ENCODE data around the gene FBXL3.
A peak's percentile ranks its signal among the peaks of the same experiment; 100 is the strongest.
"Not testable (repeated sequence)": the region's sequence is repeated elsewhere in the genome, so short reads cannot be mapped to it uniquely, and the experiment has no call there.

FBXL3 gene

DNA sequence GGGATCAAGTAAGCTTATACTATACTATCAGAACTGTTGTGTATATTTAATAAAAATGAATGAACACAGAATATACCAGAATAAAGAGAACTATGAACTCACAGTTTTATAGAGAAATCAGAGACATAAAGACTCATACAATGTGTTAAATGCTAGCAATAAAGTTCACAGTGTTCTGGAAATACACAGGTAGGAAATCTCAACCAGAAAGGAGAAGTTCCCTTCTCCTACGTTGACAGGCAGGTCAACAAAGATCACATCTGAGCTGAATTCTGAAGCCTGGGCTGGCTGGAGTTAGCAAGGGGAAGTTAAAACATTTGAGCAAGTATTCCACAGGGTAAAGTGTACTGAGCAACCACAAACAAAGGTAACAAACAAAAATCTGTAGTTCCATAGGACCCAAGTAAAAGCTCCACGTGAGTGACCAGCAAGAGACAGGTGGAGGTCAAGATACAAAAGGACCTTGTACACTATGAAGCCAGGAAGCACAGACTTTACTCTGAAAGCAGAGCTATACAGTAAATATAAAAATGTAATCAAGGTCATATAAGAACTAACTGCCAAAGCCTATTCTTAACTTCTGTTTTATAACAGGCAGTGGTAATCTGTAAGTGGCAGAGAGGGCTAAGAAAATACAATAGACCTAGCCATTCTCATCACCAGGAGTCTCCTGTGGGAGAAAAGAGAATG is 13.0 kb downstream of the FBXL3 start:
- H3K4me1 Mint-ChIP-seq, result peaks cover 9% of the 10 kb centered on the region
- DNase-seq (ENCODE audit: low spot score in 2 of 2) (no peak), ATAC-seq (ENCODE audit: low read depth) (no peak)
- H3K27me3 Mint-ChIP-seq, result no peaks in the 10 kb centered on the region
- no peak overlapping the region for H3K4me3 Mint-ChIP-seq
- H3K9me3 Mint-ChIP-seq, result no peaks in the 10 kb centered on the region
- peaks cover 44% of the 10 kb centered on the region for H3K36me3 Mint-ChIP-seq
- H3K27ac Mint-ChIP-seq, result peak overlapping the region; percentile 81

GRCh38 chr13:77009719-77010118 is 17.2 kb downstream of the FBXL3 start:
- not testable (repeated sequence) for H3K27ac Mint-ChIP-seq; H3K4me3 Mint-ChIP-seq; H3K9me3 Mint-ChIP-seq; H3K27me3 Mint-ChIP-seq; ATAC-seq (ENCODE audit: low read depth); H3K4me1 Mint-ChIP-seq; DNase-seq (ENCODE audit: low spot score in 2 of 2)
- peaks cover 39% of the 10 kb centered on the region for H3K36me3 Mint-ChIP-seq

DNA sequence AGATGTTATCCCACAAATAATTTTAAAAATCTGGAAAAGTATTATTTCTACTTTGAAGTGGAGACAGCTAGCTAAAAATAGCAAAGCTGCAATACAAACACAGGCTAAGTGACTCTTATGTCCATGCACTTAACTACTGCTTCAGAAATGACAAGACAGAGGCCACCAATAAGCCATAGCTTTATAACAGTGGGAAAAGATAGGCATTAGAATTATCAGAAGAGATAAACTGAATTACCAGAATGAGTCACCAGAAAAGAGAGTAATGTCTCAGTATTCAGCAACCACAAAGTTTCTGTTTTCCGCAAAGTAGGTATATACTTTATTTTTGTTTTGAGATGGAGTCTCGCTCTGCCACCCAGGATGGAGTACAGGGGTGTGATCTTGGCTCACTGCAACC is 17.9 kb downstream of the FBXL3 start:
- no peak overlapping the region for H3K4me3 Mint-ChIP-seq
- no peak for ATAC-seq (ENCODE audit: low read depth)
- H3K27ac Mint-ChIP-seq, result peak overlapping the region; percentile 8
- H3K4me1 Mint-ChIP-seq, result peaks cover 5% of the 10 kb centered on the region
- H3K27me3 Mint-ChIP-seq, result no peaks in the 10 kb centered on the region
- no peak for DNase-seq (ENCODE audit: low spot score in 2 of 2)
- no peaks in the 10 kb centered on the region for H3K9me3 Mint-ChIP-seq
- H3K36me3 Mint-ChIP-seq, result peaks cover 33% of the 10 kb centered on the region

GRCh38 chr13:77008337-77008736 is 18.6 kb downstream of the FBXL3 start:
- H3K4me1 Mint-ChIP-seq; H3K9me3 Mint-ChIP-seq; ATAC-seq (ENCODE audit: low read depth); H3K4me3 Mint-ChIP-seq; H3K27me3 Mint-ChIP-seq; DNase-seq (ENCODE audit: low spot score in 2 of 2): not testable (repeated sequence)
- Mint-ChIP-seq H3K36me3 (peaks cover 28% of the 10 kb centered on the region), H3K27ac (peak overlapping the region; percentile 8)

GRCh38 chr13:77002590-77003190 is 24.3 kb downstream of the FBXL3 start:
- no peak overlapping the region for H3K4me3 Mint-ChIP-seq
- no peak for DNase-seq (ENCODE audit: low spot score in 2 of 2)
- peak overlapping the region; percentile 67 for H3K27ac Mint-ChIP-seq
- peaks cover 19% of the 10 kb centered on the region for H3K36me3 Mint-ChIP-seq
- no peaks in the 10 kb centered on the region for H3K9me3 Mint-ChIP-seq
- no peak for ATAC-seq (ENCODE audit: low read depth)
- no peaks in the 10 kb centered on the region for H3K27me3 Mint-ChIP-seq
- H3K4me1 Mint-ChIP-seq, result peaks cover 26% of the 10 kb centered on the region

DNA sequence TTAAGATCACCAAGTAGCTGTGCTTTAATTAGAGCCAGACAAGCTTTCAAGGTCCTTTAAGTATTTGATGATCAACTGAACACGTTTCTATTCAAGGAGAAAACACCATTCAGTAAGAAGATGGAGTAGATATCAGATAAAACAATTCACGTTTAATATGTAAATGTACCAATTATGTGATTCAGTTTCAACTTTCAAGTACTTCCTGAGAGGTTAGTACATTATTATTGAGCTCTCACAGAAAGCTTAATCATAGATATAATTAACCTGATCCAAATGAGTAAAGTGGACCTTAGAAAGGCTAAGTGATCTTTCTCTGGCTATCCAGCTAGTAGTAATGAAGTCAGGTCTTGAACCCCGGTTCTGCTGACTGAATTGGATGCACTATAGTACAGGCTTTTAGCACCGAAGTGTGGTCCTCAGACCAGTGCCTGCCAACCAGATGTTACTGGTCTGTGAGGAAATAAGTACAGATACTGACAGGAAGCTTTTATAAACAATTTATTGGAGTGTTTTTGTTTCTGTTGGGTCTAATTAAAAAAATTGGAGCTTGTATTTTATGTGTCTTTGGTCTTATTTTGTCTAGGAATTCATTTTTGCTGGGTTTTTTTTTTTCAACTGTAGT is 24.9 kb downstream of the FBXL3 start:
- ATAC-seq (ENCODE audit: low read depth) (no peak), DNase-seq (ENCODE audit: low spot score in 2 of 2) (no peak)
- Mint-ChIP-seq H3K27me3 (no peaks in the 10 kb centered on the region), H3K27ac (peak overlapping the region; percentile 67), H3K36me3 (peaks cover 14% of the 10 kb centered on the region), H3K9me3 (no peaks in the 10 kb centered on the region), H3K4me3 (no peak overlapping the region), H3K4me1 (peaks cover 24% of the 10 kb centered on the region)

- H3K4me1 Mint-ChIP-seq, result peaks cover 23% of the 10 kb centered on the region
- H3K36me3 Mint-ChIP-seq, result peaks cover 15% of the 10 kb centered on the region
- ATAC-seq (ENCODE audit: low read depth) (no peak), DNase-seq (ENCODE audit: low spot score in 2 of 2) (no peak)
- no peak overlapping the region for H3K4me3 Mint-ChIP-seq
- no peaks in the 10 kb centered on the region for H3K9me3 Mint-ChIP-seq
- H3K27me3 Mint-ChIP-seq, result no peaks in the 10 kb centered on the region
- peak overlapping the region; percentile 62 for H3K27ac Mint-ChIP-seq
Measured at GRCh38 chr13:77001540-77001939, 25.4 kb downstream of the FBXL3 start.

- DNase-seq (ENCODE audit: low spot score in 2 of 2) (no peak), ATAC-seq (ENCODE audit: low read depth) (no peak)
- no peak overlapping the region for H3K4me3 Mint-ChIP-seq
- peaks cover 25% of the 10 kb centered on the region for H3K4me1 Mint-ChIP-seq
- no peaks in the 10 kb centered on the region for H3K9me3 Mint-ChIP-seq
- H3K27ac Mint-ChIP-seq, result no peak overlapping the region
- H3K27me3 Mint-ChIP-seq, result no peaks in the 10 kb centered on the region
- peaks cover 20% of the 10 kb centered on the region for H3K36me3 Mint-ChIP-seq
Measured at GRCh38 chr13:77000475-77000874, 26.5 kb downstream of the FBXL3 start.

DNA sequence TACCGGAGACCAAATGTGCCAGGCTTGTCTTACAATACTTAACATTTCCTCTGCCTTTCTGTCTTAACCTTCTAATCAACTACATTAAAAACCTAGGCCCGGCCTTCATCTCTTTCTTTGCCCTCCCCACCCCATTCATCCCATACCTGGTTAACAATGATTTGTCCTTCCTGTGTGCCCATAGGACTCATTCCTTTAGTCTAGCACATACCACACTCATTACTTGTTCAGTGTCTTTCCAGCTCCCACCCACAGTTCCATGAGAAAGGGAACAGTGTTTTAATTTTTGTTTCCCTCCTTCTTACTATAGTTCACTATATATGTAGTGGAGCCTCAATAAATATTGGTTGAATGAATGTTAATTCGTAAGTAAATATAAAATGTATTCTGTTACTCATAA is 32.7 kb downstream of the FBXL3 start:
- no peaks in the 10 kb centered on the region for H3K9me3 Mint-ChIP-seq
- no peak for ATAC-seq (ENCODE audit: low read depth)
- no peak for DNase-seq (ENCODE audit: low spot score in 2 of 2)
- peak overlapping the region; percentile 98 for H3K27ac Mint-ChIP-seq
- H3K4me1 Mint-ChIP-seq, result peaks cover 28% of the 10 kb centered on the region
- H3K27me3 Mint-ChIP-seq, result no peaks in the 10 kb centered on the region
- H3K36me3 Mint-ChIP-seq, result peaks cover 17% of the 10 kb centered on the region
- H3K4me3 Mint-ChIP-seq, result peak overlapping the region; percentile 1

GRCh38 chr13:76993473-76993872 is 33.5 kb downstream of the FBXL3 start:
- ATAC-seq (ENCODE audit: low read depth), result no peak
- Mint-ChIP-seq H3K9me3 (no peaks in the 10 kb centered on the region), H3K27ac (peak overlapping the region; percentile 98), H3K4me1 (peaks cover 23% of the 10 kb centered on the region), H3K4me3 (peak overlapping the region; percentile 96), H3K27me3 (no peaks in the 10 kb centered on the region), H3K36me3 (peaks cover 11% of the 10 kb centered on the region)
- no peak for DNase-seq (ENCODE audit: low spot score in 2 of 2)

DNA sequence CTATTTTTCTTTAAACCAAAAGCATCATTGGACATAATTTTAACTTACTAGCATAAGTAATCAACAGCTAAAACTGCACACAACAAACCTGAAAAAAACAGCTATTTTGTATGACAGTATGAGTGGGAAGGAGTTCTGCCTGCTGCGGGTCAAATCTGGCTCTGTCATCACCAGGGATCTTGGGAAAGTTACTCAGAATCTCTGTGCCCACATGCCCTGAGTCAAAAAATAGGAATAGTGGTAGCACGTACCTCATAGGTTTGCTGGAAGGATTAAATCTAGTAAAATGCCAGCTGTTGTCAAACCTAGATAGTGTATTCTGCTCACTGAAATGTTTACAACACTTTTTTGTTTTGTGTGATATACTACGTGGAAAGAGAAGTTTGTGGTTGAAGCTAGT is 33.9 kb downstream of the FBXL3 start:
- DNase-seq (ENCODE audit: low spot score in 2 of 2) (no peak), ATAC-seq (ENCODE audit: low read depth) (no peak)
- Mint-ChIP-seq H3K9me3 (no peaks in the 10 kb centered on the region), H3K4me1 (peaks cover 20% of the 10 kb centered on the region), H3K27me3 (no peaks in the 10 kb centered on the region), H3K4me3 (peak overlapping the region; percentile 96), H3K27ac (peak overlapping the region; percentile 98), H3K36me3 (peaks cover 10% of the 10 kb centered on the region)

GRCh38 chr13:76992548-76993001 is 34.4 kb downstream of the FBXL3 start:
- Mint-ChIP-seq H3K27ac (peak overlapping the region; percentile 98), H3K36me3 (peaks cover 8% of the 10 kb centered on the region), H3K4me3 (peak overlapping the region; percentile 96), H3K9me3 (no peaks in the 10 kb centered on the region), H3K27me3 (no peaks in the 10 kb centered on the region), H3K4me1 (peaks cover 20% of the 10 kb centered on the region)
- ATAC-seq (ENCODE audit: low read depth) (no peak), DNase-seq (ENCODE audit: low spot score in 2 of 2) (peak; percentile 23 to 24)

DNA sequence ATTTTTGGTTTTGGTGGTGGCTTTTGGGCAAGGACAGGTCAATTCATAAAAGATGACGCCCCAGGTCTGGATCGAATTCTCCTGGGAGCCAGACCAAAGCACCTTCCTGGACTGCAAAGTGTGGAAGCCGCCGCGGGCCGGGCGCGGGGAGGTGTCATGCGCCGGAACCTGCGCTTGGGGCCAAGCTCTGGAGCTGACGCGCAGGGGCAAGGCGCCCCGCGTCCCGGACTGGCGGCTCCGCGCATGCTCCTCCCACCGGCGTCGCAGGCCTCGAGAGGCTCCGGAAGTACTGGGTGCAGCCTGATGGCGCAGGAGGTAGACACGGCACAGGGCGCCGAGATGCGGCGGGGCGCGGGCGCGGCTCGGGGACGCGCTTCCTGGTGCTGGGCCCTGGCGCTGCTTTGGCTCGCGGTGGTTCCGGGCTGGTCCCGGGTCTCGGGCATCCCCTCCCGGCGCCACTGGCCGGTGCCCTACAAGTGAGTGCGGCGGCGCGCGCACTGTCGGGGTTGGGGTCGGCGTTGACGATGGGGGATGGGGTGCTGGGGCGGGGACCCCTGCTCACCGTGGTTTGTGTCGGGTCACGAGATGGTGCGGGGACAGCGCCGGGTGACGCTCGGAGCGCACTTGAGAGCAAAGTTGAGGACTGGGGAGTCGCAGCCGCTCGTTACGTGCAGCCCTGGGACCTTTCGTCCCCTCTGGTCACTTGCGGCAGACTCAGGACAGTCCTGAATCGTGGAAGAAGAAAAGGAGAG is 35.0 kb downstream of the FBXL3 start, which contains the start of gene CLN5:
CLN5 (plus strand) TSS at position 286 of the 752 bp plus-strand sequence; CDS start at position 304, 18 bp downstream.
- DNase-seq (ENCODE audit: low spot score in 2 of 2) (peak; percentile 89 to 94), ATAC-seq (ENCODE audit: low read depth) (peak; percentile 87)
- H3K4me1 Mint-ChIP-seq, result peaks cover 20% of the 10 kb centered on the region
- H3K27me3 Mint-ChIP-seq, result no peaks in the 10 kb centered on the region
- H3K36me3 Mint-ChIP-seq, result peaks cover 8% of the 10 kb centered on the region
- H3K27ac Mint-ChIP-seq, result peak within 1 kb of the TSS; percentile 98
- peak within 1 kb of the TSS; percentile 96 for H3K4me3 Mint-ChIP-seq
- no peaks in the 10 kb centered on the region for H3K9me3 Mint-ChIP-seq

- peaks cover 5% of the 10 kb centered on the region for H3K36me3 Mint-ChIP-seq
- H3K4me3 Mint-ChIP-seq, result peak overlapping the region; percentile 96
- H3K27me3 Mint-ChIP-seq, result no peaks in the 10 kb centered on the region
- H3K4me1 Mint-ChIP-seq, result peaks cover 20% of the 10 kb centered on the region
- H3K27ac Mint-ChIP-seq, result peak overlapping the region; percentile 98
- DNase-seq (ENCODE audit: low spot score in 2 of 2) (peak in 1 of 2 donors; percentile 61), ATAC-seq (ENCODE audit: low read depth) (peak; percentile 51)
- H3K9me3 Mint-ChIP-seq, result no peaks in the 10 kb centered on the region
Measured at GRCh38 chr13:76991432-76991795, 35.5 kb downstream of the FBXL3 start.

All from memory B cell (primary cell).